HG02759 (cell line): ENCODE measurements around the gene NAA35.
"Not testable (repeated sequence)": the region's sequence is repeated elsewhere in the genome, so short reads cannot be mapped to it uniquely, and the experiment has no call there.

Experiments used
- ATAC-seq: cut with Tn5 transposase; IDR thresholded peaks from one replicate; pipeline ENCODE4 v1.9.1; 2021; ENCODE audit warnings: mild to moderate bottlenecking, moderate library complexity; ENCODE audit not compliant: unreplicated experiment

Gene NAA35

DNA sequence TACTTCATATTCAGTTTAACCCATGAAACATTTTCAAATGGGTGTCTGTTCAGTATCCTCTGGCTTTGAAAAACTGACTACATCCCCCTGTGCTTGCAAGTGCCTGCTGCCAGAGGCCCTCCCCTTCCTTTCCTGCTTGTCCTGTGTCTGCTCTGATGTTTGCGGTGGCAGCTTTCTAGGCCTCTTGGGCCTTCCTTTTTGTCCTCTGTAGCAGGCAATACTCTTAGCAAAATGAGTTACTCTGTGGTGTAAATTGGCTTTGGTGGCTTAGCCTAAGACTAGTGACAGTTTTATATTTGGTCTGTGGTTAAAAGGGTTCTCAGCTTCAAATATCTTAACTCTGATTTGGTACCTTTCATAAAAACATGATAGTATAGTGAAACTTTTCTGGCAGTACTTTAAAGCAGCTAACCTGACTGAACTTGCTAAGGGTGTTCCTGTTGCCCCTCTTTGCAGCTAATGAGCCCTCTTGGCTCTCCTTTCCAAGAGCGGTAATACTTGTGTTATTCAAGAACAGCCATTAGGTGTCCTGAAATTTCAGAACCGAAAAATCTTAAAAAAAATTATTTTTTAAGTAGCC lies 81.8 kb downstream of the NAA35 start:
- ATAC-seq, result no peak

DNA sequence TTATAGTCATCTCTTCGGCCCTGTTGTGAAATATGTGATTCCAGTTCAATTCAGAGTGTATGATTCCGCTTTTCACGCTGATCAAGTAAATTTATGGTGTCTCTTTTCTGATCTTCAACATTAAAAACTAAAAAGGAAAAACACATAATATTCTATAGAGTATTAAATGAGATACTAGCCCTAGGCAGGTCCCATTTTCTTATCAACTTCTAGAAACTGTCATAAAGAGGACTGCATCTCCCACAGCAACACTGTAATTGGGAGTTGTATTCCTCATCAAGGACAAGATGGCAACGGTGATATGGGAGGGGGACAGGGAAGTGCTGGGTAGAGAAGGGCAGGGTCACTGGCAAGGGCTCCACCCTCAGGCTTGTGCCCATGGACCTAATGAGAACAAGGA lies 86.8 kb downstream of the NAA35 start:
- no peak for ATAC-seq

- ATAC-seq, result no peak
These were observed 94.2 kb downstream of the NAA35 start for GRCh38 chr9:86034863-86035734.

- ATAC-seq, result no peak
These were observed 95.0 kb downstream of the NAA35 start for GRCh38 chr9:86035827-86036440.

GRCh38 chr9:86036555-86036954 lies 95.6 kb downstream of the NAA35 start:
- ATAC-seq, result no peak

GRCh38 chr9:86039991-86040860 lies 99.3 kb downstream of the NAA35 start:
- no peak for ATAC-seq

GRCh38 chr9:86040861-86041155 lies 99.9 kb downstream of the NAA35 start:
- no peak for ATAC-seq

- no peak for ATAC-seq
These were observed 100.4 kb downstream of the NAA35 start for GRCh38 chr9:86041311-86041741.

GRCh38 chr9:86042199-86042978 lies 101.4 kb downstream of the NAA35 start:
- ATAC-seq, result no peak

GRCh38 chr9:86043586-86043985 lies 102.6 kb downstream of the NAA35 start:
- no peak for ATAC-seq

DNA sequence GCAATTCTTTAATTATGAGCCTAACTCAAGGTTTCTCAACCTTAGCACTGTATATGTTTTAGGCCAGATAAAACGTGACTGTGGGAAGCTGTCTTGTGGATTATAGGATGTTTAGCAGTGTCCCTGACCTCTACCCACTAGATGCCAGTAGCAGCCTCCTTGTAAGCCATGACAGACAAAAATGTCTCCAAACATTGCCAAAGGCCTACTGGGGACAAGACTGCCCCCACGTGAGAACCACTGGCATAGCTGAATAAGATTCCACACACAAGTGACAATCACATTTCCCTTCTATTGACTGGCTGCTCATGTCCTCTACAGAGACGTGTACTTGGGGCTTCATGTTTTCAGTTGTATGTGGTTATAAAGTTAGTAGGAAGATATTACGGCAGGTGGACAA lies 103.1 kb downstream of the NAA35 start:
- ATAC-seq, result no peak

DNA sequence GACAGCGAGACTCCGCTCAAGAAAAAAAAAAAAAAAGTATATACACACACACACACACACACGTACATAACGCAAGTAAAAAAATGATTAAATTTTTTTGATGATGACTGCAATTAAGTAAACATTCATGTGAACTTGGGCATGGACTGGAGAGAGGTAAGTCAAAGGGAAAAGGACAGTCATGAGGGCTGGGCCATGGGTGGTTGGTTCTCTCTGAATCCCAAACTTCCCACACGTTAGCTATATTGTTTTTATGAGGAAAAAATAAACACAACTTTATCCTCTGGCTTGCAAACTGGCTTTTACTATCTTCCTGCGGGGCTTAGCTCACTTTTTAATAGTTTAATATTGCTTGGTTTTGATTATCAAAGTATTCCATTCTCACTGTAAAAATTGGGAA lies 104.7 kb downstream of the NAA35 start:
- ATAC-seq, result no peak

DNA sequence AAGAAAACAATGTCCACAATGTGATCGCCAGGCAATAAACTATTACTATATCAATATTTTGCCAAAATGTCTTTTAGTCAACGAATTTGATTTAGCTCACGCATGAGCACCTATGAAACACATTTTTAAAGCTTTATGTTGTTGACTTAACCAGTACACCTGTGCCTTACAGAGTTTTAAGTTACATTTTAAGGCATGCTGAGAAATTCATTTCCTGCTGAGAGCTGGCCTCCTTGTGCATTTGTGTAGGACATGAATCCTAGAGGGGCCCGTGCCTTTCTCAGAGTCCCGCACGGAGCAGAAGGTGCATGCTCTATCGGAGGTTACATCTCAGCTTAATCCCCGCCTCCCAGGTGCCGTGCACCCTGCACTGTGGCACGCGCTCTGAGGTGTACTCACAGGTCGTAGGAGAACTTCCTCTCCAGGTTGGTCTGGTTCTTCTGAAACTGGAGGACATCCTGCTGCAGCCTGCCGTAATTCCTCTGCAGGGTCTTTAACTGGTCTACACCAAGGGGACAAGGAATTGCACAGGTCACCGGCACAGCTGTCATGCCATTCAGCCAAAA lies 105.2 kb downstream of the NAA35 start:
- ATAC-seq, result no peak

GRCh38 chr9:86046930-86047341 lies 106.0 kb downstream of the NAA35 start:
- ATAC-seq, result no peak

- ATAC-seq, result no peak
These were observed 106.4 kb downstream of the NAA35 start for GRCh38 chr9:86047361-86047760.

DNA sequence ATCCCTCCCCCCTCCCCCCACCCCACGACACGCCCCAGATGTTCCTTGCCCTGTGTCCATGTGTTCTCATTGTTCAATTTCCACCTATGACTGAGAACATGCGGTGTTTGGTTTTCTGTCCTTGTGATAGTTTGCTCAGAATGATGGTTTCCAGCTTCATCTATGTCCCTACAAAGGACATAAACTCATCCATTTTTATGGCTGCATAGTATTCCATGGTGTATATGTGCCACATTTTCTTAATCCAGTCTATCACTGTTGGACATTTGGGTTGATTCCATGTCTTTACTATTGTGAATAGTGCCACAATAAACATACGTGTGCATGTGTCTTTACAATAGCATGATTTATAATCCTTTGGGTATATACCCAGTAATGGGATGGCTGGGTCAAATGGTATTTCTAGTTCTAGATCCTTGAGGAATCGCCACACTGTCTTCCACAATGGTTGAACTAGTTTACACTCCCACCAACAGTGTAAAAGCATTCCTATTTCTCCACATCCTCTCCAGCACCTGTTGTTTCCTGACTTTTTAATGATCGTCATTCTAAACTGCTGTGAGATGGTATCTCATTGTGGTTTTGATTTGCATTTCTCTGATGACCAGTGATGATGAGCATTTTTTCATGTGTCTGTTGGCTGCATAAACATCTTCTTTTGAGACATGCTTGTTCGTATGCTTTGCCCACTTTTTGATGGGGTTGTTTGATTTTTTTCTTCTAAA lies 107.2 kb downstream of the NAA35 start:
- ATAC-seq, result not testable (repeated sequence)

DNA sequence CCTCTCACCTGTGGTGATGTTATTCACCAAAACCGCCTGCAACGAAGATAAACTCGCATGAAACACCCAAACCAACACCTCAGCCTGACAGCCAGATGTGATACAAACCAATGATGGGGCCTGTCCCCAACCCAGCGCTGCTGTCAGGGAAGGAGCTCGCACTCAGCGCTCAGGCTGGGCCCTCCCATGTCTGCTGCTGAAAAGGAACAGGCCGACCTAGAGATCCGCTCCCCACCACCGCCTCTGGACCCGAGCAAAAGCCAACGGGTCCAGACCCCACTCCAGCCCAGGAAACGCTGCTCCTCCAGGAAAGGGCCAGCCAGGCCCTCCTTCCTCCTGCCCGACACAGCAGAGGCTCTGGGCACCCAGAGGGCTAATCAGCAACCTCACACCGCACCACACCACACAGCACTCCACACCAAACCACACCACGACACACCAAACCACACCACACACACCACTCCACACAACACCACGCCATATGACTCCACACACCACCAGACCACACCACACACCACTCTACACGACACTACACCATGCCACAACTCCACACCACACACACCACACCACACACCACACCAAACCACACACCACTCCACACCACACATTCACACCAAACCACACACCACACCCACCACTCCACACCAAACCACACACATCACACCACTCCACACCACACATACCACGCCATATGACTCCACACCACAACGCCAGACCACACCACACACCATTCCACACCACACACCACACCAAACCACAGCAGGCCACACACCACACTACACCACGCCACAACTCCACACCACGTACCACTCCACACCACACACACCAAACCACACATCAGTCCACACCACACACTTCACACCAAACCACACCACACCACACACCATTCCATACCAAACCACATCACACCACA lies 111.9 kb downstream of the NAA35 start:
- no peak for ATAC-seq

DNA sequence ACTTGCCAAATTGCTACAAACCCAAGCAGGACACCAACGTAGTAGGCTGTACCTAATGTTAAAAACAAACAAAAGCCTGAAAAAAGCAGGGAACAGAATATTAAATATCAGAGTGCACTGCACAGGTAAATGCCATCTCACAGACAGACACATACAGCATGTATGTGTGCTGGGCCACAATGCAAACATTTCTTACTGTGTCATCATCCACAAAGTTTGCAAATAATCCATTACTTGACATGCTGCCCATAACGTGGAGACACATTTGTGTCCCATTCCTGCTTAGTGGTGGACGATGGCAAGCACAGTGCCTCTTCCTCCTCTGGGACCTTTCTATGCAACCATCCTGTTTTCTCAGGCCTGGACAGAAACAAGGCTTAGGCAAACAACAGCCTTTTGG lies 113.7 kb downstream of the NAA35 start:
- ATAC-seq, result no peak
